SK-N-SH treated with all-trans-retinoic acid at 6 μM for 48 hours (cell line): ENCODE measurements around the gene EGFLAM.

Source experiments
- ISL1 ChIP-seq: fragments of 250-450 bp; sonication (Bioruptor Pico); IDR thresholded peaks from 2 replicates; pipeline ENCODE4 v2.1.2; 2022; ENCODE audit warnings: mild to moderate bottlenecking, moderate library complexity
- OSR1 ChIP-seq: fragments of 250-450 bp; sonication (Bioruptor Pico); IDR thresholded peaks from 2 replicates; pipeline ENCODE4 v1.8.0; 2022; ENCODE audit warnings: moderate library complexity, mild to moderate bottlenecking, inconsistent platforms
- POU6F1 ChIP-seq: fragments of 250-450 bp; sonication (Bioruptor Pico); IDR thresholded peaks from 2 replicates; pipeline ENCODE4 v1.8.0; 2021; ENCODE audit warnings: low read depth, mild to moderate bottlenecking, moderate library complexity, borderline replicate concordance
- RARB ChIP-seq: fragments of 250-450 bp; sonication (Bioruptor Pico); IDR thresholded peaks from 2 replicates; pipeline ENCODE4 v1.8.0; 2021; ENCODE audit warnings: mild to moderate bottlenecking, moderate library complexity
- TF ChIP-seq, protein P1 (sequence below): fragments of 250-450 bp; sonication (Bioruptor Pico); IDR thresholded peaks from 2 replicates; pipeline ENCODE4 v1.8.0; 2020; ENCODE audit warnings: mild to moderate bottlenecking, moderate library complexity, borderline replicate concordance

GRCh38 chr5:38265546-38266179, 7.3 kb downstream of the EGFLAM start:
- TF ChIP-seq RARB: no peak
- TF ChIP-seq, protein P1, sequence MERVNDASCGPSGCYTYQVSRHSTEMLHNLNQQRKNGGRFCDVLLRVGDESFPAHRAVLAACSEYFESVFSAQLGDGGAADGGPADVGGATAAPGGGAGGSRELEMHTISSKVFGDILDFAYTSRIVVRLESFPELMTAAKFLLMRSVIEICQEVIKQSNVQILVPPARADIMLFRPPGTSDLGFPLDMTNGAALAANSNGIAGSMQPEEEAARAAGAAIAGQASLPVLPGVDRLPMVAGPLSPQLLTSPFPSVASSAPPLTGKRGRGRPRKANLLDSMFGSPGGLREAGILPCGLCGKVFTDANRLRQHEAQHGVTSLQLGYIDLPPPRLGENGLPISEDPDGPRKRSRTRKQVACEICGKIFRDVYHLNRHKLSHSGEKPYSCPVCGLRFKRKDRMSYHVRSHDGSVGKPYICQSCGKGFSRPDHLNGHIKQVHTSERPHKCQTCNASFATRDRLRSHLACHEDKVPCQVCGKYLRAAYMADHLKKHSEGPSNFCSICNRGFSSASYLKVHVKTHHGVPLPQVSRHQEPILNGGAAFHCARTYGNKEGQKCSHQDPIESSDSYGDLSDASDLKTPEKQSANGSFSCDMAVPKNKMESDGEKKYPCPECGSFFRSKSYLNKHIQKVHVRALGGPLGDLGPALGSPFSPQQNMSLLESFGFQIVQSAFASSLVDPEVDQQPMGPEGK (CRISPR knock-in tag): no peak
- no peak for TF ChIP-seq OSR1 (CRISPR knock-in tag)
- TF ChIP-seq POU6F1 (CRISPR knock-in tag): no peak
- TF ChIP-seq ISL1 (CRISPR knock-in tag): no peak
